Measurements from ENCODE around the gene ARL14EP.

The ARL14EP gene

DNA sequence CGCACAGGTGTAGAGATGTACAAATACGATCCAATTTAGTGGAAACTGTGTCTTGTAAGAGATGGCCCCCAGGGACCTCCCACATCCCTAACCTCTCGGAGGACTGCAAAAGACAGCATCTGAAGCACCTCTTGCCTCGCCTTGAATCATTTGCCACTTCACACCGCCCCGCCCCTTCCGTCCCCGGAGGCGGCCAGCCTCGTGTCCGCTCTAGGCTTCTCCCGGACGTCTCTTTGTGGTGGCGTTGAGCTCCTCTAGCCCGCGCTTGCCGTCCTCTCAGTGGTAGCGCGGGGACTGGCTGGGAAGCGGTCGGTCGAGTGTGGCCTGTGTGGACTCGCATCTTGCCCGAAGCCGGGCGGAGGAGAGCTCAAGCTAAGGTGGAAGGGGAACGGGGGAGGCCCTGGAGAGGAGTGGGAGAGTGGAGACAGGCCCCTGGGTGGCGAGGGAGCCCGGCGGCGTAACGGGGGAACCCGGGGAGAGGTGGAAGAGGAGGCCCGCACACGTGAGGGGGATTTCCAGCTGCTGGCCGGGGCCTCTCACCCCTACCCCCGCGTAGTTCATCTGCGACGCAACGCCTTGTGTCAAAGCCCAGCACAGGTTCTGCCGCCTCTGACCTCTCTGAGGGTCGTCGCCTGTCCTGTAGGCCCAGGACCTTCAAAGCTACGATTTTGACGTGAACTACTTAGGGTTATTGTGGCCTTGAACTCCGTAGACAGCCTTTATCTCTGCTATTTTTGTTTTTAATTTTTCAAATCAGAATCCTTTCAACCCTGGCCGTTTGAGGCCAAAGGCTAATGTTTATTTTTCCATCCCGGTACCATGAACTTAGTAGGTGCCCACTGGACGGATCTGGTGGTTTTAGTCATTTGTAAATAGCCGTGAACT lies at the start of gene ARL14EP:
Gene ARL14EP (plus strand): TSS at position 279 of the 885 bp plus-strand sequence. CDS start 7,845 bp downstream, outside the sequence.
- peak; percentile 81 for FAIRE-seq

DNA sequence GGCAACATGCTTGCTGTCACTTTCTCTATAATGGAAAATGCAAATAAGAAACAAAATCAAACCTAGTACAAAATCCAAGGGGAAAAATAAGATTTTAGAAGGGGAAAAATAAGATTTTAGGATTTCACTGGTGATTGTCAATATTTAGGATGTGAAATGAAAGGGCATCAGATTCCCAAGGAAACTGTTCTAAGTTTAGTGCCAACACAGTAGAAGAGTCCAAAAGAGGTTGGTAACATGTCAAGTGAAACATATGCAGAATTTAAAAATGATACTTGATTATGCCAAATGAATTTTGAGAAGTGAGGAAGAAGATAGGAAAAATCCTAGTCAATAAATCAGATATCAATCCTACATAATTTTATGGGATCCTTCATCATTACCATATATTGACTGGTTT lies 45.7 kb upstream of the ARL14EP start:
- FAIRE-seq: no peak

DNA sequence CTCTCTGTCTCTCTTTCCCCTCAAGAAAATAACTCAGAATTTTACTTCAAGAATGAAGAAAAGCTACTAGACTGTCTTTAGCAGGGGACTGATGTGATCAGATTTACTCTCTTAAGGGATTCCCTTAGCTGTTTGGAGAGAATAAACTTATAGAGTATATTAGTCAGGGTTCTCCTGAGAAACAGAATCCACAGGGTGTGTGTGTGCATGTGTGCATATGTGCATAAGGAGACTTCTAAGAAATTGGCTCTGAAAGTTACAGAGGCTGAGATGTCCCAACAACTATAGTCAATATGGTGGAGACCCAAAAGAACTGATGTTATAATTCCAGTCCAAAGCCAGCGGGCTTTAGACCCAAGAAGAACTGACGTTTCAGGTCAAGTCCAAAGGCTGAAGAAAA lies 43.1 kb upstream of the ARL14EP start:
- no peak for FAIRE-seq

DNA sequence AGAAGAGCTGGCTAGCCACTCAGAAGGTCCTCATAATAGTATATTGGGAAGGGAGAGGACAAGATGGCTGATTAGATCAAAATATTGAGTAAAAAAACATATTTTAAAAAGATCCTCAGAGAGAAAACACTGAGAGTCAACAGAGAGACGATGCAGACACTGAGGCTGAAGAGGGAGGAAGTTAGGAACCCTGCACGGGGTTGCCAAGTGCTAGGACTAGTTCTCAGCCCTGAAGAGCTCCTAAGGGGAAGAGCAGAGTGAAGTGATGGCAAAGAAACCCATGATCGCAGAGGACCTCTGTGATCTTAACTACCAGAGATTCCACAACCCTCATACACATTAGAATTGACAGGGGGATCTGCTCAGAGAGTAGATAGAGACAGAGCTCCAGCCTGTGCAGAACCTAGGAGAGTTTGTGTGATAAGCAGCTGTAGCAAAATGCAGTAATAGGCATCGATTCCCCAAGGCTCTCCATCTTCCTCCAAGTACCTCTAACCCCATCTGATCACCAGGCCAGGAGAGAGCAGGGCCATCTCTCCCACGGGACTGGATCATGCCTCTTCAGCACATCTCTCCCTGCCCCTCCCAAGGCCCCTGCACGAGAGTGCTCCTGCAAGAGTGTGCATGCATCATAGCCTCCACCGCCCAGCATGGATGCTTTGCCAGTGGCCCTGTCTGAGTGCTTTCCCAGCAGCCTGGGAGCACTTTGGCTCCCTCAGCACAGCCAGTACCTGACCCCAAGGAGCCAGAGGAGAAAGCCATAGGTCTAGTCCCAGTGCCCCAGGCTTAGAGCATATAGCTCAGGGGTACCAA lies 41.2 kb upstream of the ARL14EP start:
- no peak for FAIRE-seq

DNA sequence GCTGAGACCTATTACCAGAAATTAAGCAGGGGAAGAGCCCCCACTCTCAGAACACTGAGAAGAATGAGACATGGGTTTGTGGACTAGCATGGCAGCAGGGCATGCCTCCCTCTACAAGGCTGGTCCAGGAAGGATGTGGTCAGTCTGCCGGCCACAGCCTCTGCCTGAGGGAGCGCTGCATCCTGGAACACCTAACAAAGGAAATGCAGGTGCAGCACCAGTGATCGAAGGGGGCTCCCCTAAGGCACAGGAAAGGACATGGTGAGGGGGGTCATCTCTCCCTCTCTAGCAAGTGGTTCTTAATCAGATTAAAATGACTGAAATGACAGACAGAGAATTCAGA lies 40.6 kb upstream of the ARL14EP start:
- no peak for FAIRE-seq

DNA sequence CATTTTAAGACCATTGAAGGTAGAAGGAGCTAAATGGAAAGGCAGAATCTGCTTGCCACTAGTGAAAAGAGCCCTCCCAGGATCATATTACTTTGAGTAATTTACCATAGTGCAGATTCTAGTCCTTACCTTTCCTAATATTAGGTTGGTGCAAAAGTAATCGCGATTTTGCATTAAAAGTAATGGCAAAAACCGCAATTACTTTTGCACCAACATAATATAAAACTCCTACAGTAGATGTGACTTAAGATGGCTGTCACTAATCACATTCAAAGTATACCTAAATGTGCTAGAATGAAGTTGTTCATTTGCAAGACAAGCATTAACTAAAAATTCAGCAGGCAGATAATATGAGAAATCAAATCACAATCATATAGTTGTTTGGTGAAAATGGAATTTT lies 38.1 kb upstream of the ARL14EP start:
- FAIRE-seq: no peak

DNA sequence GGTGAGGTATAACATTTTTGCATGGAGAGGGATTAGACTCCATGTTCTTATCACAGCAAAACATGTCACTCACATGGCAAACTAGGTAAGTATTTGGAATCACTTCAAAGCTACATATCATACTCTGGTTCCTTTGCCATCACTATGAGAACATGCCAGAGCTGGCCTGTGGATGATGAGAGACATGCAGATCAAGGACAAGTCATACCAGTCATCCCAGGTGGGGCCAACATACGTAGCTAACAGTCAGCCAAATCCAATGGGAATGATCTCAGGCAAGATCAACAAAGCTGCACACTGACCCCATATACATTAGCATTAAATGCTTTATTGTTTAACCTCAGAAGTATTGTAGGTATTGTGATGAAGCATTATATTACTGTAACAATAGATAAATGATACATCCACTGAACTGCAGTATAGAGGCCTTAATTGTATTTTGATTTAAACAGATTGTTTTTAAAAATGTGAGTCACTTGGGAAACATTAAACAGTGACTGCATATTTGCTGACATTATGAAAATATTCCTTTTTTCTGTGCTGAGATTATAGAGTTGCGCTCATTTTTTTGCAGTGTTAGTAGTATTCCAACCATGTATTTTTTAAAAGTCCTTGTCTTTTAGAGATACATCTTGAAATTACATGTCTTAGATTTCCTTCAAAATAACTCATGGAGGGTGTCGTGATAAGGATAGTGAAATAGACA lies 37.3 kb upstream of the ARL14EP start:
- no peak for FAIRE-seq

DNA sequence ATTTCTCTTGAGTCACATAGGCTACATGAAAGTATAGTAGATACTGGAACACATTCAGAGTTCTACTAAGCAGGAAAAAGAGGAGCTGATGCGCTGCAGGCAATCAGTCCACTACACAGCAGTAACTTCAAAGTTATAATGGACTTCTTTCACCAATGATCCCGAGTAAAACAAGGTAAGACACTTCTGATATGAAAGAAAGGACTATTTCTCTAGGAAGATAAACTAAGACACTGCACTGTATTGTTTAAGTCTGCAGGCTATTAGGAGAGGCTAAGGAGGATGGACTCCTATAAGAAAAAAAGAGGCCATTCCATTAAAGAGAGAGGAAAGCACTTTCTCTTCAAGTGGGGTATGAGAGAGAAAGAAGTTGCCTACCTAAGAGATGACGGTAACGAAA lies 31.6 kb upstream of the ARL14EP start:
- FAIRE-seq: no peak

DNA sequence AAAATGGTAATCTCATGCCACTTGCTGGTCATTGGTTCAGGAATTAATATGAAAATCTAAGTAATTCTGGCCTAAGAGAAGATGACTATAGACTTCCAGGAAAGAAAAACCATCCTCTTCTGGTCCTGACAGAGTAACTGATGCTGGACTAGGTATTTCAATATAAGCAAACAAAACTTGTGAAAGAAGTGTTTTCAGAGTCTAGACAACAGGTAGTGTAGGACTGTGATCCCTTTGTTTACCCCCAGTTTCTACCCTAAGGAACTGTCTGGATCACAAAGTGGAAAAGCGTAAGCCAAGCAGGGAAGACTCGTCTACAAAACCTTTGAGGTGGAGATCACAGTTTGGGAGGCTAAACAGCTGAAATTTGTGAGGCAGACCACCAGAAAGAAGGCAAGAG lies 30.4 kb upstream of the ARL14EP start:
- no peak for FAIRE-seq

DNA sequence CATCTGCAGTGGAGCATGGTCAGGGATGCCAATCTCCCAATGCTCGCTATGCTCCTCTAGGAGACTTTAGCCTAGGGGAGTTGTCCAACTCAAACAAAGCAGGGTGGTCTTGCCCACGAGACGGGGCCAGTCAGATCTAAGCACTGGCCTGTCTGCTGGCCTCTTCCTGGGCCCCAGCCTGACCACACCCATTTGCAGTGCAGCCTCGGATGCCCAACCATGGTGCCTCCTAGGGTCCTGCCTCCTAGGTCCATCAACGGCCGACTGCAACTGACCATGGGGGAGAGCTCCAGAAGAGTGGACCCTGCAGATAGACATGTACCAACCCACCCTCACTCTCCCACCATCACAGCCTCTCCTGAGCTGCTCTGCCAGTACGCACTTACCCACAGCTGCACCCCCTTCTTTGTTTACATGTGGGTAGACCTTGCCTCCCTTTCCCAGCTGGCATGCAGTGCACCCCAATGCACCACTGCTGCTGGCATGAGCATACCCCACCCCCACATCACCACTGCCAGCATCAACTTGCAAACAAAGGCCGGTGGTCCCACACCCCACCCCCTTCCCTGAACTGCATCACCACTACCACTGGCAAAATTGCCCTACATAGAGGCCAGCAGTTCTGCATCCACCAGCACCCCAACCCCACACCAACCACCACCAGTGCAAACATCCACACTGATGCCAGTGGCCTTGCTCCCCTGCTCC lies 27.6 kb upstream of the ARL14EP start:
- FAIRE-seq: no peak

DNA sequence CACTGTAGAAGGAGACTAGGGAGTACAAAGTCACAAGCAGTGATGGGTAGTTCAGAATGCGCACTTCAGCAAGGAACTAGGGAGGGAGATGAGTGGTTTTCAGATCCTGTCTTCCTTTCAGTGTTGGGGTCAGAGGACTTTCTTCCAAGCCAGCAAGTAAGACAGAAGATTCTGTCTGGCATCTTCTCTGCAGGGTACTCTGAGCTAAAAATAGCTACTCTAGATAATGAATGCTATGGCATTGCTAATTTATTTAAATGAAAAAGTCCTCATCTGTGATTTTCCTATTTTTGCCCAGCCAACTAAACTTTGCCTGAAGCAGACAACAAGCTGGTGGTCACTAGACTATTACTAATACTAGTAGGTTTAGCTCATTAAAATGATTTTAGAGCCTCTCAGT lies 18.3 kb upstream of the ARL14EP start:
- FAIRE-seq: no peak

DNA sequence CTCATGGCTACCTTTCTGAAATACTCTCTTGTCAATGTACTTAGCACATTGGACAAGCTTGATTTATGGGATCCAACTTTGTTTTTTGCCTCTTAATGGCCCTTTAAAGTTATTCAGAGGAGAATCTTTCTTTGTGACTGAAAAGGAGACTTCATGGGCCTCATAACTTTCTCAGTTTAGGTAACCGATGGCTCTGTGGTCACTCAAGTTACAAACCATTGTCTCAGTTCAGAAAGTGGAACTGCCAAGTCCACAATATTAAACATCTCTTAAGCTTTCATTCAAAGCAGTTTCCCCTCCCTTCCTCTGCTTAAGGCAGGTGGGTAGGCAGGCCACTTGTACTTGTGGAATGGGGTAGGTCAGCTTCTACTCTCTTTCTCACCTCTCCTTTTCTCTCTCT lies 12.3 kb upstream of the ARL14EP start:
- FAIRE-seq: no peak

DNA sequence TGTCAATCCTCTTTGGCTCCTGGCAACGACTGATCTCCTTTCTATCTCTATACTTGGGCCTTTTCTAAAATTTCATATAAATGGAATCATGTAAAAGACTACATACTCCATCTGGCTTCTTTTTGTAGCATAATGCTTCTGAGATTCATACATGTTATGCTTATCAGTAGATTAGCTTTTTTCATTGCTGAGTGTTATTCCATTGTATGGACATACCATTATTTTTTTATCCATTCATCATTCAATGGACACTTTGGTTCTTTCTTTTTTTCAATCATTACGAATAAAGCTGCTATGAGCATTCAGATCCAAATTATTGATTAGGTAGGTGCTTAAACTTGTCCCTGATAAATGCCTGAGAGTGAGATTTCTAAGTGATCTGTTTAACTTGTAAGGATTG lies 11.7 kb upstream of the ARL14EP start:
- no peak for FAIRE-seq

DNA sequence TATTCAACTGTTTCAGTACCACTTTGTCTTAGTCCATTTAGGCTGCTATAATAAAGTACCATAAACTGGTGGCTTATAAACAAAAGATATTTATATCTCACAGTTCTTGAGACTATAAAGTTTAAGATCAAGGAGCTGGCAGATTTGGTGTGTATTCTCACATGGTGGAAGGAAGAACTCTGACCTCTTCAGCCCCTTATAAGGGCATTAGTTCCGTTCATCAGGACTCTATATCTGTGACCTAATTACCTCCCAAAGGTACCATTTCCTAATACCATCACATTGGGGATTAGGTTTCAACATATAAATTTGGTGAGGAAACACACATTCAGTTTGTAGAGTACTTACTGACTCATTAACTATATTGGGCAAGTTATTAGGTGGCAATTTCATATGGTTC lies 10.7 kb upstream of the ARL14EP start:
- no peak for FAIRE-seq

DNA sequence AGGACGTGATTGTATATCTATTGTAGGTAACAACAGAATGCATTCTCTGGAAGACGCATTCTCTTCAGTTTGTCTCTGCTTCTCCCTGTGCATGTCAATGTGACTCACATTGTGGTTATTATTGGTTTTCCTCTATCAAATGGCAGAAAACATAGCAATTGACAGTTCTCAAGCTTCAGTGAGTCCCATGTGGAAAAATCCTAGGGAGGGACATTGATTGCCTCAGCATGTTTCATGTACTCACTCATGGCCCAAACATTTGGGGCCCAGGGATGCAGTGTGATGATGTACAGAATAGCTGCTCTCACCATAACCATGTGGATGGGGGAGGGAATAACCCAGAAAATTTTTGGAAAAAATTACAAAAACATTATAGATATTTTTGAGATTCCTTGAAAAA lies 9.3 kb upstream of the ARL14EP start:
- no peak for FAIRE-seq

DNA sequence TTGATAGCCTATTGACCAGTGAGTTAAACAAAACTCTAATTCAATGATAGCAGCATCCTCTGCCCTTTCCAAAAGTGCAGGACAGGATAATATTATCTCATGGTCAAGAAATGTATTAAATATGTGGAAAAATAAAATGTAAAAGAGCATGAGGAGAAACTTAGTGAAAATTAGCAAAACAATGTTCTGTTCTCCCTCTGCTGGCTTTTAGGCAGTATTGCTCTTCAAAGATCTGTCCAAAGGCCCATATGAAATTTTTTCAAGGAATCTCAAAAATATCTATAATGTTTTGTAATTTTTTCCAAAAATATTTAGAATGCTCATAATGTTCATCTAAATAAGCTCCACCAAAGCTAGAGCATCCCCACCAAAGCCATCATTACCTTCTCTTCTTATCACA lies 8.3 kb upstream of the ARL14EP start:
- peak; percentile 7 for FAIRE-seq

DNA sequence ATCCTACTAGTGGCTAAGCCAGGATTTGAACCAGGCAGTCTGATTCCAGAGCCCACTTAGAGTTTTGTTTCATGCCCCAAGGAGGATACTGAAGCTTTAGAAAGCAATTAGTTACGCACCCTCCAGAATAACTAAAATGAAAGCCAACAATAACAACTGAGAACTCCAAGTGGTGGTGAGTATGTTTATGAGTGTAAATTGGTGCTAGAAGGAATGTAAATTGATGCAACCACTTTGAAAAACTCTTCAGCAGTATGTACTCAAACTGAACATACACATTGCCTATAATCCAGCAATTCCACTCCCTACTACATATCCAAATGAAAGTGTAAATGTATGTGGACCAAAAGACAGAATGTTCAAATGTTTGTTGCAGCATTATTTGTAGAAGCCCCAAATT lies 6.7 kb upstream of the ARL14EP start:
- no peak for FAIRE-seq

DNA sequence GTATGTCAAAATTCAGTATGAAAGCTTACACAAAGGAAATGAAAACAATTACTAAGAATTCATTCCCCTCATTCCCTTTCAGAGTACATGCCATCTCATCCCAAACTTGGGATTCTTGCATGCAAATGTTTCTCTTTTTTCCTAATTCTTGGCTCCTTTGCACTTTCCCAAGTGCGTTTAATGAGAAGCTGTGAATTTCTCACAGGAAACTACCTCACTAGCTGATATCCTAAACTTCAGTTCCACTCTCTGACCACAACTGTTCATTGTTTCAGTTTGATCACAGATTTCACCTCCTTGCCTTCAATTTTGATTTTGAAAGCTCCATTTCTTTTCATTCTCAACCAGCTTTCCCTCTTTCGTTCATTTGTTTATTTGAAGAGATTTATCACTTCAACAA lies 5.9 kb upstream of the ARL14EP start:
- FAIRE-seq: no peak

DNA sequence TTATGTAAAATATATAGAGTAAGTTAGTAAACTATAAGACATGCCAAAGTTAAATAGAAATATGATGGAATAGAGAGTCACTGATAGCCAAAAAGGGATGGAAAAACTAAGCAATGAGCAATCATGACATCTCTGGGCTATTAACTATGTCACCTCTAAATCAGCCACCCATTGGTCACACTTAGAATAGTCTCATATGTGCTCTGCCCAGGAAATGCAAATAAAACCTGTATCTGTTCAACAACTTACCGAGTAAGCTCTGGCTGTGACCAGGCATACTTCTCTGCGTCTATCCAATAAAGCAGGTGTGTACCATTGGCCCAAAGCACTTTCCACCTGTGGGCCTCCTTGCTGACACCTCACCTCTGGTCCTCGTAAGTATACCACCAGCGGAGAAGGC lies 1.6 kb upstream of the ARL14EP start:
- no peak for FAIRE-seq

DNA sequence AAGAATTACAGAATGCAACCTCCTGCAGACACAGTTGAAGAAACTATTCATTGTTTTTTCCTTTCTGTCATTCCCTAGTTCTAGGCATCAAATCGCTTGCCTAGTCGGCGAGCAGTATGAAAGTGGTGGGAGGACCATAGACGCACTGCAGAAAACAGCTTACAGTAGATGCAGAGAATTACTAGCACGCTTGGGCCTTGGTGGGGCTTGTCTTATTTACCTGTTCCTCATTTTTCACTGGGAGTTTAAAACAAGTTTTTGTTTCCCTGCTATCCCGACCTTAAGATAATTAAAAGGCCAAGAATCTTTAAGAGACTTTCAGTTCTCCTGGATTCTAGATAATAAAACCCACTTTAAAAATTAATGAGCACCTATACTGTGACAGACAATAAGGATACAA lies 713 bp upstream of the ARL14EP start:
- FAIRE-seq: no peak

DNA sequence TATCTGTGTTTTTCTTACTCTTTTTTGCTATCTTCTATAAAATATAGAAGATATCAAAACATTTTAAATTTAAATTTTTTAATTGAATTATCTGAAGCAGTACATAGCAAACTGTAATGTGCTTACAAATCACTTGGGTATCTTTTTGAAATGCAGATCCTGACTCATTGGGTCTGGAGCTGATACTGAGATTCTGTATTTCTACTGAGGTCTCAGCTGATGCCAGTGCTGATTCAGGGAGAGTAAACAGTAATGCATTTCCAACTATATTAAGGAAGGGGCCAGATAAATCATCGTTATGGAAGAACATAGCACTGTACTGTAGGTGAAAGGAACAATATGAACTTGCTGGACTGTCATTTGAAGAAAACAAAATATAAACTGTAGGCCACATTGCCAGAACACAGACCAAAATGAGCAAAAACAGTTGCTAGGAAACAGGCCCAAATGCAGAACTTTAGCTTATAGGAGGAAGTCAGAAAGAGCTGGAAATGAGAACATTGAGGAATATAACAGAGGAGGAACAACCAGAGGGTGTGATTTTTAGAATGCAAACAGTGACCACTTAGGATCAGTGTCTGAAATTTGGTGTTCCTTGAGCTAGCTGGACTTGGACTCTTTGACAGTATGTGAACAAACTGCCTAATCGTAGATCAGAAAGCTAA lies 3.3 kb downstream of the ARL14EP start:
- FAIRE-seq: no peak

DNA sequence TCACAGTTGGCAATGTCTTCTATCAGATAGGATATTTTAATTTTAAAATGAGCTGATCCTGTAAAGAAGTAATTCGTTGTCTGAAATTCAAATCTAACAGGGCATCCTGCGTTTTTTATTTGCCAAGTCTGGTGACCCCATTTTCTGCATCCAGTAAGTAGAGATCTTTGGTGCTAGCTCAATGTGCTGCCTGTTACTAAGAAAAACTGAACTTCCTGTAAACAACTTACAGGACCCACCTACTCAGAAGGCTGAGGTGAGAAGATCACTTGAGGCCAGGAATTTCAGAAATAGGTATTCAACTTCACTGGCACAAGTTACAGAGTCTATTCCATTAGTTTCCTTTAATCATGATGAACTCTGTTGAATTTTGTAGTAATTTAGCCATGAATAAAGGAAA lies 4.0 kb downstream of the ARL14EP start:
- FAIRE-seq: no peak

DNA sequence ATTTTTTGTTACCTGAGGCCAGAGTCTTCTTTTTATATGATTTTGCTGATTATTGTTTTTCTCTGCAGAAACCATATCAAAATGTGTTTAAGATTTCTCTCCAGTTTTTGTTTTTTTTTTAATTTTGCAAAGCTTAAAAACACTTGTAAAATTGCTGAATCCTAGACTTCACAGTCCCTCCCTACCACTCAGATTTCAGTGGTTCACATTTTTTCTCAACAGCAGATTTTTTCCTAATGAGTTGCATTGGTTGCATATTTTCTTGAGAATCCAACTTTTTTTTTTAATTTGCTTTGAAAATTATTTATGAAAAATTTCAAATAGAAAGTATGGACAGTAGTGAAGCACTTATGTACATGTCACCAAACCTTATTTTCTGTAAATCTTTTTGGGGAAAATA lies 5.8 kb downstream of the ARL14EP start:
- no peak for FAIRE-seq
